Measurements from ENCODE around the gene TMEM165. TPM values are rescaled to one million over a fixed set of nuclear protein-coding genes. Genes with fewer than 3 reads are reported as not detected.

Gene TMEM165
- total and polyA plus RNA-seq, 10 donors = 54.3 to 193 (median 121) TPM

- H3K4me3 ChIP-seq = no peak overlapping the region
- H3K27me3 ChIP-seq (replicated peaks in 1 of 7) = no peaks in the 10 kb centered on the region
- WGBS, 5 donors = 79 to 97% (median 90%) methylated on average over 2 of the region's 2 CpGs
- H3K4me1 ChIP-seq = peaks cover 0 to 6% (median 0%) of the 10 kb centered on the region in 6 donors
- no peak for TF ChIP-seq CTCF (IDR thresholded peaks at IDR 0.05 in 8 of 11, conservative IDR thresholded peaks at IDR 0.05 in 3 of 11)
- no peak for TF ChIP-seq POLR2AphosphoS5 (IDR thresholded peaks at IDR 0.05)
- no peak for TF ChIP-seq POLR2A (IDR thresholded peaks at IDR 0.05)
- no peak overlapping the region for H3K27ac ChIP-seq
- intact Hi-C loops (cut with DNase I; ENCODE audit: low total_unique reads) = no loop called here
- H3K36me3 ChIP-seq = no peaks in the 10 kb centered on the region
- no peaks in the 10 kb centered on the region for H3K9me3 ChIP-seq
- no peak for DNase-seq
These were observed 15.2 kb upstream of the TMEM165 start for GRCh38 chr4:55380576-55380975.

GRCh38 chr4:55381502-55381901 is 14.3 kb upstream of the TMEM165 start:
- 89 to 94% (median 91%) methylated on average over 5 to 7 of the region's 7 CpGs for whole genome bisulfite sequencing, 5 donors
- peak overlapping the region in 1 of 8 donors; percentile 10 for H3K4me3 ChIP-seq
- no peak for DNase-seq
- no peaks in the 10 kb centered on the region for H3K9me3 ChIP-seq
- H3K27me3 ChIP-seq (replicated peaks in 1 of 7) = no peaks in the 10 kb centered on the region
- peaks cover 0 to 10% (median 0%) of the 10 kb centered on the region in 6 donors for H3K4me1 ChIP-seq
- no peaks in the 10 kb centered on the region for H3K36me3 ChIP-seq
- no peak overlapping the region for H3K27ac ChIP-seq
- no peak for TF ChIP-seq CTCF (IDR thresholded peaks at IDR 0.05 in 8 of 11, conservative IDR thresholded peaks at IDR 0.05 in 3 of 11)
- no peak for TF ChIP-seq POLR2A (IDR thresholded peaks at IDR 0.05)
- intact Hi-C loops (cut with DNase I; ENCODE audit: low total_unique reads) = no loop called here

GRCh38 chr4:55382488-55383003 is 13.2 kb upstream of the TMEM165 start:
- TF ChIP-seq POLR2A (IDR thresholded peaks at IDR 0.05) (no peak), POLR2AphosphoS5 (IDR thresholded peaks at IDR 0.05) (no peak), CTCF (IDR thresholded peaks at IDR 0.05 in 8 of 11, conservative IDR thresholded peaks at IDR 0.05 in 3 of 11) (no peak)
- no peaks in the 10 kb centered on the region for H3K27me3 ChIP-seq (replicated peaks in 1 of 7)
- H3K9me3 ChIP-seq = no peaks in the 10 kb centered on the region
- peaks cover 0 to 13% (median 0%) of the 10 kb centered on the region in 6 donors for H3K4me1 ChIP-seq
- intact Hi-C loops (cut with DNase I; ENCODE audit: low total_unique reads) = no loop called here
- DNase-seq = no peak
- H3K4me3 ChIP-seq = peak overlapping the region in 1 of 8 donors; percentile 10
- 66 to 80% (median 73%) methylated on average over 3 of the region's 3 CpGs for WGBS, 5 donors
- H3K27ac ChIP-seq = peak overlapping the region in 2 of 8 donors; percentile 1 to 10
- H3K36me3 ChIP-seq = no peaks in the 10 kb centered on the region

- Histone ChIP-seq H3K27me3 (replicated peaks in 1 of 7) (no peaks in the 10 kb centered on the region), H3K27ac (no peak overlapping the region), H3K4me3 (no peak overlapping the region), H3K4me1 (peaks cover 0 to 14% (median 0%) of the 10 kb centered on the region in 6 donors), H3K9me3 (no peaks in the 10 kb centered on the region), H3K36me3 (no peaks in the 10 kb centered on the region)
- intact Hi-C loops (cut with DNase I; ENCODE audit: low total_unique reads) = no loop called here
- TF ChIP-seq POLR2A (IDR thresholded peaks at IDR 0.05) = no peak
- TF ChIP-seq POLR2AphosphoS5 (IDR thresholded peaks at IDR 0.05) = no peak
- no peak for TF ChIP-seq CTCF (IDR thresholded peaks at IDR 0.05 in 8 of 11, conservative IDR thresholded peaks at IDR 0.05 in 3 of 11)
- no peak for DNase-seq
- 75 to 89% (median 83%) methylated on average over 3 of the region's 3 CpGs for WGBS, 5 donors
These were observed 10.5 kb upstream of the TMEM165 start for GRCh38 chr4:55385201-55385649.

All from spleen (tissue), 11 donors.